MCF 10A (cell line): ENCODE measurements around the gene PLCD3. TPM values are rescaled to one million over a fixed set of nuclear protein-coding genes. Genes with fewer than 3 reads are reported as not detected.

Experiments used
- BruUV-seq: library from RNA; stranded (reverse); fragments of 400-500 nt; replicated peaks from 2 replicates; lab custom pipeline; 2021; lab: Mats Ljungman, UMichigan
- CTCF ChIA-PET: fragments of 300-600 bp; sonication (Branson Sonifier 250); formaldehyde crosslinking; extraction: SDS; loops from one replicate; lab custom pipeline; 2021; ENCODE audit warnings: antibody characterized with exemption, inconsistent platforms; lab: Yijun Ruan, JAX
- POLR2A ChIA-PET: fragments of 300-600, 350-650 bp; sonication (Branson Sonifier 250); formaldehyde crosslinking; extraction: SDS; loops from one replicate; lab custom pipeline; 2020; ENCODE audit warnings: antibody characterized with exemption, inconsistent platforms; lab: Yijun Ruan, JAX
- DNase-seq: peaks from one replicate; pipeline ENCODE4 v3.0.0-alpha.2; 2018; ENCODE audit not compliant: unreplicated experiment
- H3K27ac Mint-ChIP-seq: one replicate; pipeline ENCODE4 v1.8.0; 2022; ENCODE audit warnings: mild to moderate bottlenecking, low read depth, mixed read lengths; ENCODE audit not compliant: unreplicated experiment
- H3K27me3 Mint-ChIP-seq: one replicate; pipeline ENCODE4 v1.8.0; 2022; ENCODE audit warnings: mixed read lengths; ENCODE audit not compliant: insufficient read depth, unreplicated experiment
- H3K36me3 Mint-ChIP-seq: one replicate; pipeline ENCODE4 v1.8.0; 2022; ENCODE audit warnings: mild to moderate bottlenecking, moderate library complexity, mixed read lengths; ENCODE audit not compliant: insufficient read depth, unreplicated experiment
- H3K4me1 Mint-ChIP-seq: one replicate; pipeline ENCODE4 v1.8.0; 2022; ENCODE audit warnings: mixed read lengths; ENCODE audit not compliant: insufficient read depth, unreplicated experiment
- H3K4me3 Mint-ChIP-seq: one replicate; pipeline ENCODE4 v1.8.0; 2022; ENCODE audit warnings: mild to moderate bottlenecking, moderate library complexity, mixed read lengths; ENCODE audit not compliant: unreplicated experiment
- H3K9me3 Mint-ChIP-seq: one replicate; pipeline ENCODE4 v1.8.0; 2022; ENCODE audit warnings: mixed read lengths; ENCODE audit not compliant: unreplicated experiment
- intact Hi-C: fragments of 100-400 bp; cut with micrococcal nuclease; formaldehyde crosslinking; loops from 2 replicates; pipeline ENCODE4 v1.14.1; 2022
- total RNA-seq: library from RNA; stranded (reverse); gene quantifications from 2 replicates; pipeline ENCODE4 v1.2.3, GENCODE V29; 2022
- TF ChIP-seq, protein P1 (sequence below): fragments of 200-600 bp; IDR thresholded peaks from one replicate; pipeline ENCODE4 v1.8.0; 2022; ENCODE audit warnings: antibody characterized with exemption, mild to moderate bottlenecking; ENCODE audit not compliant: unreplicated experiment

PLCD3 gene
- total RNA-seq, 1 experiment from 2014 or later, result 69.7 TPM

DNA sequence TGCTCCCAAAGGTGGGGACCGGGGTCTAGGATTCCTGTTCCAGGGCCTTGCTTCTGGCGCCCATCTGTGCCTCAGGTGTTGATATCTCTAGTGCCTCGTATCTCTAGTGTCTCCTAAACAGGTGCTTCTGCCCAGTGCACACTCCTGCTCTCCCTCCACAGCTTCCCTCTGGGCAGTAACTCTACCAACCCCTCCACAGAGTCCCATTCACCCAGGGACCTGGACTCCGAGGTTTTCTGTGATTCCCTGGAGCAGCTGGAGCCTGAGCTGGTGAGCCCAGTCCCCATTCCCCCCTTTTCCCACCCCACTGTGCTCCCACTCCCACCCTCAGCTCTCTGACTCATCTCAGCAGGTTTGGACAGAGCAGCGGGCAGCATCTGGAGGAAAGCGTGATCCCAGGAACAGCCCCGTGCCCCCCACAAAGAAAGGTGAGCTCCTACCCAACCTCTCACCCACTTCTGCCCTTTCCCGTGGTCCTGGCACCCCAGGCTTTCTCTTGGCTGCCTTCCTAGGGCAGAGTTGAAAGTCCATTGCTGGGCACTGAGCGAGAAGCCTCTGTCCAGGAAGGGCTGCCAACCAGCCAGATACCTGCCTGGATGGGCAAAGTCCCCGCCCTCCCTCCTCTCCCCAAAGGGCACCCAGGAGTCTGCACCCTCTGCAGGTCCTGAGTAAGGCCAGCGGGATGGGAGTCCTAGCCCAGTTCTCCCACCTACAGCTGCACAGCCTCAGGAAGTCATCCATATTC, 5.4 kb upstream of the PLCD3 start:
- H3K27ac Mint-ChIP-seq, result no peak overlapping the region
- no peaks in the 10 kb centered on the region for H3K27me3 Mint-ChIP-seq
- H3K36me3 Mint-ChIP-seq, result peaks cover 4% of the 10 kb centered on the region
- H3K4me3 Mint-ChIP-seq, result no peak overlapping the region
- intact Hi-C loops, result loop anchor here (5.0 kb wide), 1 partner anchor 715 kb away; no protein-coding TSS in a partner anchor
- DNase-seq, result no peak
- H3K4me1 Mint-ChIP-seq, result peaks cover 5% of the 10 kb centered on the region
- CTCF ChIA-PET, result interaction anchor here (0.5 to 3.9 kb wide), 5 partner anchors 13 to 259 kb away, joined by 3 to 88 read pairs (median 4); partner anchors contain the start of gene HEXIM1
- TF ChIP-seq, protein P1, sequence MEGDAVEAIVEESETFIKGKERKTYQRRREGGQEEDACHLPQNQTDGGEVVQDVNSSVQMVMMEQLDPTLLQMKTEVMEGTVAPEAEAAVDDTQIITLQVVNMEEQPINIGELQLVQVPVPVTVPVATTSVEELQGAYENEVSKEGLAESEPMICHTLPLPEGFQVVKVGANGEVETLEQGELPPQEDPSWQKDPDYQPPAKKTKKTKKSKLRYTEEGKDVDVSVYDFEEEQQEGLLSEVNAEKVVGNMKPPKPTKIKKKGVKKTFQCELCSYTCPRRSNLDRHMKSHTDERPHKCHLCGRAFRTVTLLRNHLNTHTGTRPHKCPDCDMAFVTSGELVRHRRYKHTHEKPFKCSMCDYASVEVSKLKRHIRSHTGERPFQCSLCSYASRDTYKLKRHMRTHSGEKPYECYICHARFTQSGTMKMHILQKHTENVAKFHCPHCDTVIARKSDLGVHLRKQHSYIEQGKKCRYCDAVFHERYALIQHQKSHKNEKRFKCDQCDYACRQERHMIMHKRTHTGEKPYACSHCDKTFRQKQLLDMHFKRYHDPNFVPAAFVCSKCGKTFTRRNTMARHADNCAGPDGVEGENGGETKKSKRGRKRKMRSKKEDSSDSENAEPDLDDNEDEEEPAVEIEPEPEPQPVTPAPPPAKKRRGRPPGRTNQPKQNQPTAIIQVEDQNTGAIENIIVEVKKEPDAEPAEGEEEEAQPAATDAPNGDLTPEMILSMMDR, result no peak
- POLR2A ChIA-PET, result interaction anchor here (0.6 to 4.0 kb wide), 2 partner anchors 23 to 27 kb away, joined by 4 to 27 read pairs; partner anchors contain the start of gene HEXIM2
- H3K9me3 Mint-ChIP-seq, result no peaks in the 10 kb centered on the region
- BruUV-seq, result no TSS peak

DNA sequence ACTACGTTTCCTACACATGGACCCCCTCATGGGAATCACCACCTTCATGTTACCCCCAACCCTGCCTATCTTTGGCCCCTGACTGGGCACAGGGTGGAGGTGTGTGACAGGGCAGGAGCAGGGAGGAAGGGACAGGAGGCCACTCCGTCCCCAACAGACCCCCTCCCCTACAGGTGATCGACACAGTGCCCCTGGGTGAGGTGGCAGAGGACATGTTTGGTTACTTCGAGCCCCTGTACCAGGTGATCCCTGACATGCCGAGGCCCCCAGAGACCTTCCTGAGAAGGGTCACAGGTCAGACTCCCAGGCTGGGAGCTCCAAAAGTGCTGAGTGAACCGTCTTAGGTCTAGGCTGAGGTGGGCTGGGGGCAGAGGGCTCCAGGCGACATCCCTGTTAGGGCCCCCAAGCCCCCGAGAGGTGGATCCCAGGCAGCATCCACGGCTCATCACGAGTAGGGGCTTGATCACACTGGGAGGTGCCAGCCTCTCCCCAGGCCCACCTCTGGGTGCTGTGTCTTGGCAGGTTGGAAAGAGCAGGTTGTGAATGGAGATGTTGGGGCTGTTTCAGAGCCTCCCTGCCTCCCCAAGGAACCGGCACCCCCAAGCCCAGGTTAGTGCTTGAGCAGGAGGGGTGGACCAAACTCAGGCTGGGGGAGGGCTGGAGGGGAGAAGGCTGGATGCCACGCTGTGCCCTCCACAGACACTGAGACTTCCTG, 4.7 kb upstream of the PLCD3 start:
- ChIA-PET CTCF (interaction anchor here (0.8 to 4.9 kb wide), 10 partner anchors 14 to 252 kb away, joined by 3 to 88 read pairs (median 18); partner anchors contain the start of genes FMNL1 and HEXIM1), POLR2A (interaction anchor here (0.6 to 4.8 kb wide), 3 partner anchors 13 to 28 kb away, joined by 4 to 115 read pairs (median 27); partner anchors contain the start of genes HEXIM1 and HEXIM2)
- no peak for DNase-seq
- TF ChIP-seq, protein P1, result no peak
- peak overlapping the region; percentile 79 for H3K4me3 Mint-ChIP-seq
- H3K27ac Mint-ChIP-seq, result no peak overlapping the region
- no peaks in the 10 kb centered on the region for H3K9me3 Mint-ChIP-seq
- H3K36me3 Mint-ChIP-seq, result peaks cover 4% of the 10 kb centered on the region
- intact Hi-C loops, result loop anchor here (5.0 kb wide), 1 partner anchor 715 kb away; no protein-coding TSS in a partner anchor
- BruUV-seq, result no TSS peak
- peaks cover 5% of the 10 kb centered on the region for H3K4me1 Mint-ChIP-seq
- H3K27me3 Mint-ChIP-seq, result no peaks in the 10 kb centered on the region

DNA sequence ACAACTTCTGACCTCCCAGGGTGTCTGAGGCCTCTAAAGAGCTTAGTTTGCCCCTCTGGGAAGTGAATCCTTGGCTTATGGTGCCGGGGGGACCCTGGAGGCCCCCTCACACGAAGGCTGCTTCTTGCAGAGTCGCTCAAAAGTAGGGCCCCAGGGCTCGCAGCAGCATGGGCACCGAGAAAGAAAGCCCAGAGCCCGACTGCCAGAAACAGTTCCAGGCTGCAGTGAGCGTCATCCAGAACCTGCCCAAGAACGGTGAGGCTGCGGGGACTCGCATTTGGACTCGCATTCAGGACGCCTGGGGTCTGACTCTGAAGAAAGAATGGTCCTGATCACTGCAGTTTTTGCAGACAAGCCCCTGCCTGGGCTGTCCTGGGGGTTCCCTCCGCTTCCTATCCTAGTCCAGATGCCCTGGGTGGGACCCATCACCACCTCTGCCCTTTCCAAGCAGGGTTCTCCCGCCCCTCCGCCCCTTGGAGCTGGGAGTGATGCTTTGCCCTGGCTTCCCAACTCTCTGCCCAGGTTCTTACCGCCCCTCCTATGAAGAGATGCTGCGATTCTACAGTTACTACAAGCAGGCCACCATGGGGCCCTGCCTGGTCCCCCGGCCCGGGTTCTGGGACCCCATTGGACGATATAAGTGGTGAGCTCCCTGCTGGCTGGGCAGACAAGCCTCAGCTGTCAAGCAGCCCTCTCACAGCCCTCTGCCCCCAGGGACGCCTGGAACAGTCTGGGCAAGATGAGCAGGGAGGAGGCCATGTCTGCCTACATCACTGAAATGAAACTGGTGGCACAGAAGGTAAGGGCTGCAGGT, 3.9 kb upstream of the PLCD3 start:
- Mint-ChIP-seq H3K4me3 (peak overlapping the region; percentile 79), H3K4me1 (peaks cover 9% of the 10 kb centered on the region), H3K27ac (peak overlapping the region; percentile 63), H3K36me3 (peaks cover 4% of the 10 kb centered on the region), H3K27me3 (no peaks in the 10 kb centered on the region), H3K9me3 (no peaks in the 10 kb centered on the region)
- intact Hi-C loops, result loop anchor here (1.0 to 5.0 kb wide), 5 partner anchors 13 to 716 kb away; no protein-coding TSS in a partner anchor
- ChIA-PET POLR2A (interaction anchor here (0.6 to 4.8 kb wide), 16 partner anchors 12 to 237 kb away, joined by 3 to 115 read pairs (median 6); partner anchors contain the start of genes EFTUD2, HEXIM1, HEXIM2 and NMT1), CTCF (interaction anchor here (0.6 to 4.9 kb wide), 71 partner anchors 8 to 716 kb away, joined by 3 to 88 read pairs (median 6); partner anchors contain the start of genes FMNL1, HEXIM1 and HEXIM2)
- DNase-seq, result no peak
- TF ChIP-seq, protein P1, result no peak
- TSS peak; percentile 16 for BruUV-seq
